HG03025 (cell line): ENCODE measurements around the gene TEX2.

Source experiments
- ATAC-seq: cut with Tn5 transposase; IDR thresholded peaks from one replicate; pipeline ENCODE4 v1.9.1; 2021; ENCODE audit warnings: mild to moderate bottlenecking, moderate library complexity; ENCODE audit not compliant: unreplicated experiment, low FRiP score

TEX2 gene

DNA sequence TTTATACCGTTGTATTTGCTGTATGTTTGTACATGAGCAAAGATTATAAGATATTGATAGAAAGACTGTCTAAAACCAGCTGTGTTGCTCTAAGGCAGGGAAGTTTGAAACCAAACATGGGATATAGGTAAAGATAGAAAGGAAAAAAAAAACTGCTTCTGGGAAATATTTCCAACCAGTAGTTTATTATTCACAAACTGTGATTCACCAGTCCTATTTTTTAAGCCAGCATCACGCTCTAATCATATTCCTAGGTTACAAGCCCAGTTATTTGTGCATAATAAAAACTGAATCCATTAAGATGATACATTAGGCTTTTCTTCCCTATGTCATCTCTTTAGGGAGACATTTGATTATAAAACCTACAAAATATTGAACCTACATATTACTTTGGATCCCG, 137.1 kb downstream of the TEX2 start:
- no peak for ATAC-seq

GRCh38 chr17:64124609-64125008, 138.5 kb downstream of the TEX2 start:
- ATAC-seq: no peak

DNA sequence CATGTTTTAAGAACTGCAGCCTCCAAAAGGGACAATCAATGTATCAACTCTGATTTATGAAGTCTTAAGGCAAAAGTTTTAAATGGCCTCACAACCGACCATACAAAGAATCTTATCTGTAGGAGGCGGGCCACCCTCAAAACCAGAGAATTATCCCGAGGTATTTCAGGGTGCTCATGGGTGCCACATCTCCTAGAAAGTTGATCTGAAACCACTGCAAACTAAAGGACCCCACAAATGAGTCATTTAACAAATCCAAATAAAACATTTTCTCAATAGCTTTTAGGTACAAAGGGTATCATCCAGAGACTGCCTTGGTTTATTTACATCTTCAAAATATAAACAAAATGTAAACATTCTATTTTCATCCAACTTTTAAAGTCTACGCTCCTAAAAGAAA, 139.9 kb downstream of the TEX2 start:
- no peak for ATAC-seq

- peak; percentile 62 for ATAC-seq
Measured at GRCh38 chr17:64120972-64121786, 141.9 kb downstream of the TEX2 start.

- no peak for ATAC-seq
Measured at GRCh38 chr17:64120159-64120810, 142.8 kb downstream of the TEX2 start.

DNA sequence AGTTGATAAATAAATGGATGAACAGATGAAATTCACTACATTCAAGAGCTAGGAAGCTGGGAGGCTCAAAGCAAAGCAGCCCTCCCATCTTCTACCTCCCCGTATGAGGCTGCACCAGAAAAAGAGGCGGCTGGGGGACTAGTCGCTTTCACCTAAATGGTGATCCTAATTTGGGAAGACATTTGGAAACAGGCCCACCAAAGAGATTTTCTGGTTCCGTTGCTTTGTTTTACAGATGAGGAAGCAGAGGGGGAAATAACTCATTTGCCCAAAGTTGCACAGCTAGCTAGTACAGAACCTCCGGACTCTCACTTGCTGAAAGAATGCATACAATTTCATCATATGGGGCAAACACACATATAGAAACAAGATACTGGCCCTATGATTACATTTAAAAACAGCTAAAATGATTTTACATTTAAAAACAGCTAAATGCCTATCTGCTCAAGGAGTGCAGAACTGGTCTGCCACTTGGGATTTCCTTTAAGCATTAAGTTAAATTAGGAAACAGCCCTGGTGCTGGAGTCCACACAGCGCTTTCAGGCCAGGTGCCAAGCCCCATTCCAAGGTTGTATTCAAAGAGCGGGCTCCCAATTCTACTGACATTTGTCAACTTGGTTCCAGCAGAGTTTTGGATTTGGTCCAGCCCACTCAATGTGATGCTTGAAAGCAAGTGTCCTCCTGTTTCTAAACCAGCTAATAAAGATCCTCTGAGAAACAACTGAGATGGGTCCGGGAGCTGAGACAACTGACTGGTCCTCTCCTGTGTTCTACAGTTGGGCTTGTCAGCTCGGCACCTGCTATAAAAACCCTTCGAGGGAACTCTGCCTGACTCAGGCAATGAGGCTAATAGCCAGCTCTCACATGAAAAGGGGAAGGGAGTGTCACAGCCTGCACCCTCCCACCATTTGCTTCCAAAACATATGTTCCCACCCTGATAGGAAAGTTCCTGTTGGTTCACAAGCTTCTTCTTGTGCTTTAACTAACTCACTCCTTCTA, 144.8 kb downstream of the TEX2 start:
- no peak for ATAC-seq

DNA sequence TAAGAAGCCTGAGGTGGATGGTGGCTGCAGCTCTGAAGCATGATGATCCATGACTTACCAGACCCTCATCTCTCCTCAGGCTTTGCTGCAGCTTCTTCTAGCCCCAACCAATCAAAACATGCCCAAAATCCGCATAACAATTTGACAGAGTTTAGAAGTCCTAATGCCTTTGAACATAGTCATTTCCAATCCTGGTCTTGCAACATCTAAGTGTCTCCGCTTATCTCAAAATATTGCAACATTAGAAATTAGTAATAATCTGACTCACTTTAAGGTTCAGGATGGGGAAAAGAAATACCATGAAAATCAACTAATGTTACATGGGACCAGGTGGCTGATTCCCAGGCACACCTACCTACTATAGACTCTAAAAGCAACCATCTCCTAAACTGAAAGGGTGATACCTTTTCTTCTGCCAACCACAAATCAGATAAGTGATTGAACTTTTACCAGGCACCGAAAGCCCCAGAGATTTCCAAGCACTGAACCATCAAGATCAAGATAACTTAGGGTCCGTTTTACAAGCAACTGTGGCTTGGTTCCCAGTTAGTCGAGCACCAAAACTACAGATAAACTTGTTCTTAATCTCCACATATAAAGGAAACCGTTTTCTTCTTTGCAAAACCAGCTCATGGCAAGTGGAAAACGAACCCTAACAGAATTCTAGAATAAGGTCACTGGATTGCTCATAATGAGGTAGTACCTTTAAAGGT, 147.1 kb downstream of the TEX2 start:
- no peak for ATAC-seq

GRCh38 chr17:64115043-64115698, 147.9 kb downstream of the TEX2 start:
- no peak for ATAC-seq

DNA sequence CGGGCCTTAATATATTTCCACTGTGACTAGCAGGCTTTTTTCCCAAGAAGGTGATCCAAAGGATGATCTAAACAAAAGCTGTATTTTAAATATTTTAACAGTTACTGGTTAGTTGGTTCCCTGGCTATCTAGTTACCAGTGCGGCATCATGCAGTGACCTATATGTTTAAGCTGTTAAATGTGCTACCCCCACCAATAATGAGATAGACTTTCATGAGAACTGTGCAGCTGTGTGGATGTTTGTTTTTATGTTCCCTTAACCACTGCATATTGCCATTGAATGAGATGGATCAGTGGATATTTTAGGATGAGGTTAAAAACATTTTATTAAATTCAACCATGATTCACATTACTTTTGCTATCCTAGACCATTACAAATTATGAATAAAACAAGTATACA, 150.1 kb downstream of the TEX2 start:
- no peak for ATAC-seq

GRCh38 chr17:64111831-64112230, 151.2 kb downstream of the TEX2 start:
- no peak for ATAC-seq

DNA sequence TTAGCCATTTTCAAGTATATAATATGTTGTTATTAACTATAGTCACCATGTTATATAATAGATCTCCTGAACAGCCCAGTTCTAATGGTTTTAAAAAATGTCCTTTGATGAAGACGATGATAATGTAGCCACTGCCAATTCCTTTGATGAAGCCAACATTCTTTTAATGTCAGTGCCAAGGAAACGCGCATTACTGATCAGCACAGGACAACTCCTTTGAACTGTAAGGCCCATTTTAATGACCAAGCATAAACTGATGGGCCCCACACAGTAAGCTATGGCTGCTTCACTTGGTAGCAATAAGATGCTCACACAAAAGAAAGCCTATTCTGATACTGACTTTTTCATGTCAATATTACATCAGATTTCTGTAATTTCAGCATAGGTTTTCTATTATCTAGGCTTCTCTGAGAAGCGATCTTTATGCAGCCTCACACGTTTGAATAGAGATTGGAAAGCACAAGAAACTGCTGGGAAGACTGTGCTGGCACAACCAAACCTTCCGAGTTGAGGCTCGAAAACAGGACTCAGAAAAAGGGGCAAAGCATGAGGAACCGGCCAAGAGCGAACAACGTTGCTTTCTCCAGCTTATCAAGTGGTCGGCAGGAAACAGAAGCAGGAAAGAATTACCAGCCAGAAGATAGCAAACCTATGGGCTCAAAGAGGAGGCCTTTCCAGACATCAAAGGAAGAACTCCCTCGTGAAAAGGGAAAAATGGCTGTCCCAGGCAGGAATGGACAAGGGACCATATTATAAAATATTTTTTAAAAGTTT, 152.5 kb downstream of the TEX2 start:
- ATAC-seq: no peak

- no peak for ATAC-seq
Measured at GRCh38 chr17:64109400-64109799, 153.7 kb downstream of the TEX2 start.

DNA sequence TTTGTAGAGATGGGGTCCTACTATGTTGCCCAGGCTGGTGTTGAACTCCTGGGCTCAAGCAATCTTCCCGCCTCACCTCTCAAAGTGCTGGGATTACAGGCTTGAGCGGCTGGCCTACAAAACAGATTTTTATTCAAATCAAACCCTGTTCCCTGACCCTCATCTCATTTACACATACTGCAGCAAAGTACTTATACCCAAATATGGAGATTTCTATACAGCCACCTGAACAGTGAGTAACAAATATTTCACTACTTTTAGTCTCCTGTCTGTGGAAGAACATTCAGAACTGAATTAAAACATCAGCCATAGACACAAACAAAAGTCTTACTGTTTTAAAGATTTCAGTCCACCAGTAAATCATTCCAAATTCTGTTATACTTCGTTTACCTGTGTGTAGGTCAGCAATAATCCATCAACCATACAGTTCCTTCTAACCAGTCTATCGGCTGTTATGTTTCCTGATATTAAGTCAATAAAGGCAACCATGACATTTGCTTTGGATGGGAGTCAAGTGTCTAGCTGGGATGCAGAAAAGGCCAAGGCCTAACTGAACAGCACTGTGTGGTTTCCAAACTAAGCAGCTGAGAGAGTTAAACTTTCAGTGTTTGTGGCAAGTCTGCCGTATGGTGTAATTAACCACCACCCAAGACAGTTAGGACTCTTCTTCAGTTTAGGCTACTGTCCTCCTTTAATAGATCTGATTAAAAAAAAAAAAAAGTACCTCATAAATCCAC, 155.4 kb downstream of the TEX2 start:
- ATAC-seq: no peak

GRCh38 chr17:64106918-64107317, 156.1 kb downstream of the TEX2 start:
- no peak for ATAC-seq

DNA sequence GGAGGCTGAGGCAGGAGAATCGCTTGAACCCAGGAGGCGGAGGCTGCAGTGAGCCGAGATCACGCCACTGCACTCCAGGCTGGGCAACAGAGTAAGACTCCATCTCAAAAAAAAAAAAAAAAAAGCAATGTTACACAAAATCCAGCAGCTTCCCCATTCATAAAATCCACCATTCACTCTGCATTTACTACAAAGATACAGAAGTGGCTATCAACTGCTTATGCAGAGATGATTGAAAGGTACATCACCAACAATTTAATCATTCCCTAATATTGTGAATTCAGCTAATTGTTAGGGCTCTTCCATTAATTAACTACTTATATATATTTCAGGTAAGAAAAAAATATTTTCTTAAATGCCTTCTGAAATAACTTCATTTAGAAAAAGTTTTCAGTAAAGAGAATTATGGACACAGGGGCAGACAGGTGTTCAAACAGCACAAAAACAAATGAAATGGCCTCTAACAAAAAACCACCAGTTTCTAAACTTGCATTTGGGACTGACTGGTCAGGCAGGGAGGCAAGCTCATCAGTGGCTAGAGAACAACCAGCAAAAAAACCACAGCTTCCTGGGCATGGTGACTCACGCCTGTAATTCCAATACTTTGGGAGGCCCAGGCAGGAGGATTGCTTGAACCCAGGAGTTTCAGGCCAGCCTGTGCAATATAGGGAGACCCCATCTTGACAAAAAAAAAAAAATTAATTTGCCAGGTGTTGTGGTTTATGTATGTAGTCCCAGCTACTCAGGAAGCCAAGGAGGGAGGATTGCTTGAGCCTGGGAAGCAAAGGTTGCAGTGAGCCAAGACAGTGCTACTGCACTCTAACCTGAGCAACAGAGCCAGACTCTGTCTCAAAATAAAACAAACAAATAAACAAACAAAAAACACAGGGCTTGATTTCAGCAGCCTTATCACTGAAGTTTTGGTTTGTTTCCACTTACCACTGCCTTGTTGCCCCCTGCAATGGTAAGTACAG, 159.4 kb downstream of the TEX2 start:
- ATAC-seq: no peak

- no peak for ATAC-seq
Measured at GRCh38 chr17:64102627-64103390, 160.3 kb downstream of the TEX2 start.
